Smooth muscle cell (in vitro differentiated cells): Measurements from ENCODE around the gene FAH. TPM values are rescaled to one million over a fixed set of nuclear protein-coding genes. Genes with fewer than 3 reads are reported as not detected.

Experiments
- DNase-seq: peaks from one replicate; lab custom pipeline; 2025; ENCODE audit not compliant: unreplicated experiment; lab: John Stamatoyannopoulos, UW
- H2AFZ ChIP-seq: fragments of 200-600 bp; sonication (generic); 2 replicates; pipeline ENCODE4 v1.6.0; 2016; ENCODE audit warnings: antibody characterized with exemption, low read depth, mild to moderate bottlenecking
- H3F3A ChIP-seq: fragments of 200-600 bp; sonication (generic); 2 replicates; pipeline ENCODE4 v1.6.0; 2017; ENCODE audit warnings: antibody characterized with exemption, low read depth
- H3K27ac ChIP-seq: fragments of 200-600 bp; sonication (generic); 2 replicates; pipeline ENCODE4 v1.5.1; 2016; ENCODE audit warnings: low read depth, mild to moderate bottlenecking
- H3K27me3 ChIP-seq: fragments of 200-600 bp; sonication (generic); 2 replicates; pipeline ENCODE4 v1.6.1; 2016; ENCODE audit warnings: low read depth, mild to moderate bottlenecking
- H3K36me3 ChIP-seq: fragments of 200-600 bp; sonication (generic); 2 replicates; pipeline ENCODE4 v1.5.1; 2016; ENCODE audit warnings: low read depth
- H3K4me1 ChIP-seq: fragments of 200-600 bp; sonication (generic); 2 replicates; pipeline ENCODE4 v1.5.1; 2016; ENCODE audit warnings: low read depth
- H3K4me2 ChIP-seq: fragments of 200-600 bp; sonication (generic); 2 replicates; pipeline ENCODE4 v1.6.0; 2016; ENCODE audit warnings: mild to moderate bottlenecking
- H3K4me3 ChIP-seq: fragments of 200-600 bp; sonication (generic); 2 replicates; pipeline ENCODE4 v1.5.1; 2016; ENCODE audit warnings: mild to moderate bottlenecking
- H3K79me2 ChIP-seq: fragments of 200-600 bp; sonication (generic); 2 replicates; pipeline ENCODE4 v1.6.0; 2016; ENCODE audit warnings: low read depth, mild to moderate bottlenecking
- H3K9ac ChIP-seq: fragments of 200-600 bp; sonication (generic); 2 replicates; pipeline ENCODE4 v1.6.0; 2016; ENCODE audit warnings: low read depth
- H3K9me3 ChIP-seq: fragments of 200-600 bp; sonication (generic); replicated peaks from 2 replicates; pipeline ENCODE4 v1.5.1; 2016; ENCODE audit warnings: low read depth
- H4K20me1 ChIP-seq: fragments of 200-600 bp; sonication (generic); 2 replicates; pipeline ENCODE4 v1.6.0; 2016; ENCODE audit warnings: low read depth
- CTCF ChIP-seq: fragments of 200-600 bp; sonication (generic); IDR thresholded peaks from 2 replicates; pipeline ENCODE4 v1.5.1; 2017; ENCODE audit warnings: borderline replicate concordance, mild to moderate bottlenecking, antibody characterized with exemption; ENCODE audit not compliant: insufficient read depth, poor library complexity, severe bottlenecking
- WGBS: methylation state at CpG from one replicate; pipeline ENCODE4 v1.1.7; 2016; ENCODE audit warnings: low lambda C conversion rate; 5-methylcytosine and 5-hydroxymethylcytosine counted together
- polyA plus RNA-seq: library from polyadenylated mRNA; unstranded; fragments of >200 nt; fragmentation: Nextera tagmentation; extraction: Ambion mirVana; gene quantifications from 2 replicates; pipeline ENCODE4 v1.2.1, GENCODE V29; 2016
- total RNA-seq: library from RNA; depleted of rRNA; stranded (reverse); fragments of >200 nt; gene quantifications from 2 replicates; pipeline ENCODE4 v1.2.3, GENCODE V29; 2014

FAH gene
- total and polyA plus RNA-seq, 2 experiments from 2014 or later, result 18.3 to 36.7 TPM

- no peak overlapping the region for H3K4me3 ChIP-seq
Measured at GRCh38 chr15:80179935-80180334, 27.1 kb downstream of the FAH start.

GRCh38 chr15:80180468-80180867, 27.7 kb downstream of the FAH start:
- no peaks in the 10 kb centered on the region for H3K4me1 ChIP-seq
- H3K4me2 ChIP-seq, result no peak overlapping the region
- WGBS, result 86% methylated on average over 7 of the region's 7 CpGs
- no peaks in the 10 kb centered on the region for H3K36me3 ChIP-seq
- TF ChIP-seq CTCF, result no peak
- H3K27me3 ChIP-seq, result no peaks in the 10 kb centered on the region
- H3K4me3 ChIP-seq, result no peak overlapping the region
- no peak overlapping the region for H2AFZ ChIP-seq
- H3K27ac ChIP-seq, result no peak overlapping the region
- H4K20me1 ChIP-seq, result no peaks in the 10 kb centered on the region
- H3K9me3 ChIP-seq, result no peaks in the 10 kb centered on the region
- no peak for DNase-seq
- no peaks in the 10 kb centered on the region for H3K79me2 ChIP-seq
- no peak overlapping the region for H3K9ac ChIP-seq
- no peaks in the 10 kb centered on the region for H3F3A ChIP-seq

More at GRCh38 chr15:80179935-80180334, 27.1 kb downstream of the FAH start:
- Histone ChIP-seq H3F3A (no peaks in the 10 kb centered on the region), H3K79me2 (no peaks in the 10 kb centered on the region), H2AFZ (no peak overlapping the region), H3K27ac (no peak overlapping the region), H3K36me3 (no peaks in the 10 kb centered on the region), H3K9ac (no peak overlapping the region), H3K27me3 (no peaks in the 10 kb centered on the region), H3K4me2 (no peak overlapping the region), H3K4me1 (no peaks in the 10 kb centered on the region), H4K20me1 (no peaks in the 10 kb centered on the region), H3K9me3 (no peaks in the 10 kb centered on the region)
- TF ChIP-seq CTCF, result no peak
- 97% methylated on average over 14 of the region's 16 CpGs for WGBS
- DNase-seq, result no peak

DNA sequence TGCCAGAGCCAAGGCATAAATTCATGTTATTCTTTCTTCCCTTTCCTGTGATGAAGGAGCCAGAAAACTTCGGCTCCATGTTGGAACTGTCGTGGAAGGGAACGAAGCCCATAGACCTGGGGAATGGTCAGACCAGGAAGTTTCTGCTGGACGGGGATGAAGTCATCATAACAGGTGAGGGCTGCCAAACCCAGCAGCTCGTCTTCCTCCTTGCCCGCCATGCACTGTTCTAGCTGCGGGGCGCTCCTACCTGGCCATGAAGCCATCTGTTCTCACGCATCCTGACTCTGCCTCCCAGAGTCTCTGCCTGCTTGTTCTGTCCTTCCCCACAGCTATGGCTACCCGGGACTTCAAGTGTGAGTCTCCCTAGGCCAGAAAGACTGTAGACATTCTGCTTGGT, 28.2 kb downstream of the FAH start:
- WGBS, result 94% methylated on average over 10 of the region's 10 CpGs
- TF ChIP-seq CTCF, result no peak
- H3K27ac ChIP-seq, result no peak overlapping the region
- H3K4me3 ChIP-seq, result no peak overlapping the region
- no peak for DNase-seq
- no peak overlapping the region for H3K9ac ChIP-seq
- H3K27me3 ChIP-seq, result no peaks in the 10 kb centered on the region
- H3K79me2 ChIP-seq, result no peaks in the 10 kb centered on the region
- no peaks in the 10 kb centered on the region for H3K36me3 ChIP-seq
- H3F3A ChIP-seq, result no peaks in the 10 kb centered on the region
- H3K4me2 ChIP-seq, result no peak overlapping the region
- no peaks in the 10 kb centered on the region for H4K20me1 ChIP-seq
- no peaks in the 10 kb centered on the region for H3K4me1 ChIP-seq
- no peaks in the 10 kb centered on the region for H3K9me3 ChIP-seq
- no peak overlapping the region for H2AFZ ChIP-seq

- Histone ChIP-seq H3K9me3 (no peaks in the 10 kb centered on the region), H4K20me1 (no peaks in the 10 kb centered on the region), H3K4me1 (peaks cover under 1% of the 10 kb centered on the region), H3K79me2 (no peaks in the 10 kb centered on the region), H3F3A (peaks cover 5% of the 10 kb centered on the region), H3K36me3 (peaks cover 5% of the 10 kb centered on the region), H3K27me3 (no peaks in the 10 kb centered on the region), H3K4me3 (no peak overlapping the region), H3K4me2 (no peak overlapping the region), H3K27ac (no peak overlapping the region), H3K9ac (no peak overlapping the region), H2AFZ (no peak overlapping the region)
- DNase-seq, result no peak
- 66% methylated on average over 5 of the region's 5 CpGs for WGBS
- no peak for TF ChIP-seq CTCF
Measured at GRCh38 chr15:80182611-80183261, 29.9 kb downstream of the FAH start.
